ENCODE measurements around the gene CEACAM6. TPM values are rescaled to one million over a fixed set of nuclear protein-coding genes. Genes with fewer than 3 reads are reported as not detected.

The CEACAM6 gene
- total RNA-seq, 1 experiment from 2014 or later, result 10.7 TPM

DNA sequence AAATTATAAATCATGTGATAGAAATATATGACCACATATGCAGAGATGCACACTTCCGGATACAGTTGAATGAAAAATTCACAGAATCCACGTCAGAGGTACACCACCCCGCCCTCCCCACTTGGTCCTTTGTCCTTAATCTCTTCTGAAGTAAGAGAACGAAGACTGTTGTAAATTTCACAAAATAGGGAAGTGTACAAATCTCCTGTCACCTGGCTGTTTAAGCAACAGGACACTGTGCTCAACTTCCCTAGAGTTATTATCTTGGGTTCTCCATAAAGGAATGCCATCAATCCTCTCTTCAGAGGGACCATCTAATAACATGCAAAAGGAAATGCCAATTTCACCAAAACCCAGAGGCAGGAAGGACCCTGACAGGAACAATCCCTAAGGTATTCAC is 10.5 kb upstream of the CEACAM6 start:
- Histone ChIP-seq H3K4me1 (peaks cover 25% of the 10 kb centered on the region; the same call in 1 of the 2 replicates), H3K9me3 (no peaks in the 10 kb centered on the region), H3K27me3 (replicated peaks; ENCODE audit: control insufficient read depth, insufficient read depth, low read length) (no peaks in the 10 kb centered on the region), H3K36me3 (ENCODE audit: control insufficient read depth, insufficient read depth, low read length) (no peaks in the 10 kb centered on the region), H3K4me3 (ENCODE audit: low read depth, low read length) (no peak overlapping the region)
- no TSS peak for BruUV-seq (replicated peaks)
- H3K36me3 Mint-ChIP-seq (ENCODE audit: insufficient read depth, unreplicated experiment), result no peaks in the 10 kb centered on the region
- TF ChIP-seq, protein P1, sequence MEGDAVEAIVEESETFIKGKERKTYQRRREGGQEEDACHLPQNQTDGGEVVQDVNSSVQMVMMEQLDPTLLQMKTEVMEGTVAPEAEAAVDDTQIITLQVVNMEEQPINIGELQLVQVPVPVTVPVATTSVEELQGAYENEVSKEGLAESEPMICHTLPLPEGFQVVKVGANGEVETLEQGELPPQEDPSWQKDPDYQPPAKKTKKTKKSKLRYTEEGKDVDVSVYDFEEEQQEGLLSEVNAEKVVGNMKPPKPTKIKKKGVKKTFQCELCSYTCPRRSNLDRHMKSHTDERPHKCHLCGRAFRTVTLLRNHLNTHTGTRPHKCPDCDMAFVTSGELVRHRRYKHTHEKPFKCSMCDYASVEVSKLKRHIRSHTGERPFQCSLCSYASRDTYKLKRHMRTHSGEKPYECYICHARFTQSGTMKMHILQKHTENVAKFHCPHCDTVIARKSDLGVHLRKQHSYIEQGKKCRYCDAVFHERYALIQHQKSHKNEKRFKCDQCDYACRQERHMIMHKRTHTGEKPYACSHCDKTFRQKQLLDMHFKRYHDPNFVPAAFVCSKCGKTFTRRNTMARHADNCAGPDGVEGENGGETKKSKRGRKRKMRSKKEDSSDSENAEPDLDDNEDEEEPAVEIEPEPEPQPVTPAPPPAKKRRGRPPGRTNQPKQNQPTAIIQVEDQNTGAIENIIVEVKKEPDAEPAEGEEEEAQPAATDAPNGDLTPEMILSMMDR (IDR thresholded peaks at IDR 0.05; ENCODE audit: insufficient read depth in 1 of 2, low read depth in 1 of 2, low read length in 1 of 2, severe bottlenecking in 1 of 2, unreplicated experiment in 1 of 2), result no peak
- intact Hi-C loops (cut with micrococcal nuclease; ENCODE audit: unreplicated experiment), result loop anchor here (5.0 kb wide), 1 partner anchor 103 kb away; no protein-coding TSS in a partner anchor
- H3K27ac Mint-ChIP-seq (ENCODE audit: unreplicated experiment), result no peak overlapping the region
- no peaks in the 10 kb centered on the region for H3K9me3 Mint-ChIP-seq (ENCODE audit: unreplicated experiment)
- POLR2A ChIA-PET, result no interaction called here
- H3K4me1 Mint-ChIP-seq (ENCODE audit: low read depth, unreplicated experiment), result peaks cover 20% of the 10 kb centered on the region
- no peak overlapping the region for H3K4me3 Mint-ChIP-seq (ENCODE audit: unreplicated experiment)
- DNase-seq, result no peak
- no peaks in the 10 kb centered on the region for H3K27me3 Mint-ChIP-seq (ENCODE audit: insufficient read depth, unreplicated experiment)
- CTCF ChIA-PET, result interaction anchor here (3.9 kb wide), 1 partner anchor 38 kb away, joined by 38 read pairs; no protein-coding TSS in a partner anchor

DNA sequence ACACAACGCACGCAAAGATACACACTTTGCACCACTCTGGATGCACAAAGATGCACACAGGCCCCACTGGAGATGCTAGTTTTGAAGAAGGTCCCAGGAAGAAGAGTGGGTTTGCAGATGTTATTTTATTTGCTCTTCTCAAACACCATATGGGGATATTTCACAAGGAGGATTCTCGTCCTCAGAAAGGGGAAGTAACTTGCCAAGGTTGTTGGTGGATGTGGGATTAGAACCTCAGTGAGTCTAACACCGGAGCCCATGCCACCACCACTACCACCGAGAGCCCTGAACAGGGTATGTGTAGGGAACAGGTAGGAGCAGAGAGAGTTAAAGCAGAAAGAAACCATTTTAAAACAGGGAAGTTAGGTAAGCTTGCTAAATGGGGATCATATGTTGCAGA is 9.6 kb upstream of the CEACAM6 start:
- peaks cover 17% of the 10 kb centered on the region; the same call in 1 of the 2 replicates for H3K4me1 ChIP-seq
- no peaks in the 10 kb centered on the region for H3K9me3 ChIP-seq
- no TSS peak for BruUV-seq (replicated peaks)
- no peaks in the 10 kb centered on the region for H3K27me3 ChIP-seq (replicated peaks; ENCODE audit: control insufficient read depth, insufficient read depth, low read length)
- ChIA-PET POLR2A (no interaction called here), CTCF (interaction anchor here (1.4 to 3.9 kb wide), 3 partner anchors 9 to 41 kb away, joined by 3 to 38 read pairs (median 10); no protein-coding TSS in a partner anchor)
- TF ChIP-seq, protein P1 (IDR thresholded peaks at IDR 0.05; ENCODE audit: insufficient read depth in 1 of 2, low read depth in 1 of 2, low read length in 1 of 2, severe bottlenecking in 1 of 2, unreplicated experiment in 1 of 2), result no peak
- H3K4me3 Mint-ChIP-seq (ENCODE audit: unreplicated experiment), result no peak overlapping the region
- no peak overlapping the region for H3K4me3 ChIP-seq (ENCODE audit: low read depth, low read length)
- no peaks in the 10 kb centered on the region for H3K36me3 Mint-ChIP-seq (ENCODE audit: insufficient read depth, unreplicated experiment)
- H3K27me3 Mint-ChIP-seq (ENCODE audit: insufficient read depth, unreplicated experiment), result no peaks in the 10 kb centered on the region
- no peaks in the 10 kb centered on the region for H3K9me3 Mint-ChIP-seq (ENCODE audit: unreplicated experiment)
- no peak overlapping the region for H3K27ac Mint-ChIP-seq (ENCODE audit: unreplicated experiment)
- peaks cover 24% of the 10 kb centered on the region for H3K4me1 Mint-ChIP-seq (ENCODE audit: low read depth, unreplicated experiment)
- no peaks in the 10 kb centered on the region for H3K36me3 ChIP-seq (ENCODE audit: control insufficient read depth, insufficient read depth, low read length)
- no peak for DNase-seq
- intact Hi-C loops (cut with micrococcal nuclease; ENCODE audit: unreplicated experiment), result loop anchor here (1.0 to 5.0 kb wide), 2 partner anchors 39 to 103 kb away; no protein-coding TSS in a partner anchor

DNA sequence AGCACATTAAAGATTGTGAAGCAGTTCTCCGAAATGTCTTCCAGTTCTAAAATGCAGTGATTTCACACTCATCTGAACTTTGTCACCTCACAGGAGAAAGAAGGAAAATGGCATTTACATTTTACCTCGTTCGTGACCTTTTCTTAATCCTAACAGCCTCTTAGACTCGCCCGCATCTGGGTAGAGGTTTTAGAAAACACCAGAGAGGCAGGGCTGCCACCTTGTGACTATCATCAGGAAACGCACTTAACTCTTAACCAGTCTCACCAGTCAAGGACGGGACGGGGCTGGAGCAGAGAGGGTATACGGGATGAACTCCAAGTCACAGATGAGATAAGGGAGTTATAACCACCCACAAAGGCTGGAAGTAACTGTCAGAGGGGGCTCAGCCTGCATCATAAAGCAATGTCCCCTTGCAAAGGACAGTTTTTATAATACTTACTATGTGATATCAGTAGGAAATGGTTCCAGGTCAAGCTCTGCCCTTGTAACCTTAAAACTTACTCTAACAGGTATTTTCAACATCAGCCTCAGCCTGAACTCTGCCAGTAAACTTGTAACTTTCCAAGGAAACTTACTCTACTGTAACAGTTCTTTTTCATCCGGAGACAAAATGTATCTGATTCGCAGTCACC is 8.6 kb upstream of the CEACAM6 start:
- CTCF ChIA-PET, result interaction anchor here (0.5 to 3.9 kb wide), 5 partner anchors 8 to 105 kb away, joined by 3 to 38 read pairs (median 3); no protein-coding TSS in a partner anchor
- TF ChIP-seq, protein P1 (IDR thresholded peaks at IDR 0.05; ENCODE audit: insufficient read depth in 1 of 2, low read depth in 1 of 2, low read length in 1 of 2, severe bottlenecking in 1 of 2, unreplicated experiment in 1 of 2), result peak; percentile 85 to 90
- no TSS peak for BruUV-seq (replicated peaks)
- H3K9me3 Mint-ChIP-seq (ENCODE audit: unreplicated experiment), result no peaks in the 10 kb centered on the region
- peak; percentile 73 to 76 for DNase-seq
- POLR2A ChIA-PET, result no interaction called here
- no peaks in the 10 kb centered on the region for H3K36me3 Mint-ChIP-seq (ENCODE audit: insufficient read depth, unreplicated experiment)
- H3K27ac Mint-ChIP-seq (ENCODE audit: unreplicated experiment), result no peak overlapping the region
- H3K9me3 ChIP-seq, result no peaks in the 10 kb centered on the region
- no peak overlapping the region for H3K4me3 Mint-ChIP-seq (ENCODE audit: unreplicated experiment)
- H3K4me1 ChIP-seq, result peaks cover 15% of the 10 kb centered on the region; the same call in 1 of the 2 replicates
- H3K4me3 ChIP-seq (ENCODE audit: low read depth, low read length), result no peak overlapping the region
- H3K4me1 Mint-ChIP-seq (ENCODE audit: low read depth, unreplicated experiment), result peaks cover 16% of the 10 kb centered on the region
- no peaks in the 10 kb centered on the region for H3K27me3 ChIP-seq (replicated peaks; ENCODE audit: control insufficient read depth, insufficient read depth, low read length)
- H3K27me3 Mint-ChIP-seq (ENCODE audit: insufficient read depth, unreplicated experiment), result no peaks in the 10 kb centered on the region
- H3K36me3 ChIP-seq (ENCODE audit: control insufficient read depth, insufficient read depth, low read length), result no peaks in the 10 kb centered on the region
- intact Hi-C loops (cut with micrococcal nuclease; ENCODE audit: unreplicated experiment), result loop anchor here (1.0 to 5.0 kb wide), 2 partner anchors 40 to 104 kb away; no protein-coding TSS in a partner anchor

Measured in Caco-2 (cell line).